Liver (tissue), 9 donors: ENCODE data around the gene DNAJC15. TPM values are rescaled to one million over a fixed set of nuclear protein-coding genes. Genes with fewer than 3 reads are reported as not detected.

ENCODE experiments used
- DNase-seq: peaks from one replicate; pipeline ENCODE4 v3.0.0-alpha.2; 2017; ENCODE audit warnings: low spot score
- H3K27ac ChIP-seq, 2 donors: one replicate each; pipeline ENCODE4 v1.7.0; 2013; ENCODE audit warnings: inconsistent platforms in 2 of 2, low read length in 2 of 2, control low read depth in 1 of 2, low read depth in 1 of 2, mild to moderate bottlenecking in 1 of 2
- H3K27me3 ChIP-seq, 4 donors: one replicate each; pipeline versions ENCODE4 v1.6.1 to v1.7.0; 2013; ENCODE audit warnings: low read length in 3 of 4, inconsistent platforms in 1 of 4, mild to moderate bottlenecking in 1 of 4, moderate library complexity in 1 of 4; ENCODE audit not compliant: control insufficient read depth in 4 of 4, insufficient read depth in 4 of 4
- H3K36me3 ChIP-seq, 4 donors: one replicate each; pipeline versions ENCODE4 v1.6.1 to v1.7.0; 2013; ENCODE audit warnings: low read length in 3 of 4, mild to moderate bottlenecking in 3 of 4, low read depth in 1 of 4, moderate library complexity in 1 of 4; ENCODE audit not compliant: control insufficient read depth in 4 of 4, insufficient read depth in 3 of 4
- H3K4me1 ChIP-seq, 4 donors: one replicate each; pipeline versions ENCODE4 v1.6.1 to v1.7.0; 2013; ENCODE audit warnings: low read length in 3 of 4, mild to moderate bottlenecking in 3 of 4, moderate library complexity in 1 of 4; ENCODE audit not compliant: control insufficient read depth in 4 of 4, insufficient read depth in 4 of 4
- H3K4me3 ChIP-seq, 3 donors: one replicate each; pipeline versions ENCODE4 v1.6.1 to v1.7.0; 2013; ENCODE audit warnings: low read length in 3 of 3, control low read depth in 1 of 3, low read depth in 1 of 3, mild to moderate bottlenecking in 1 of 3
- H3K9ac ChIP-seq, 2 donors: one replicate each; pipeline ENCODE4 v1.7.0; 2013; ENCODE audit warnings: low read length in 2 of 2, mild to moderate bottlenecking in 2 of 2, moderate library complexity in 2 of 2, control low read depth in 1 of 2, low read depth in 1 of 2
- H3K9me3 ChIP-seq, 4 donors: one replicate each; pipeline versions ENCODE4 v1.6.1 to v1.7.0; 2013; ENCODE audit warnings: low read length in 3 of 4; ENCODE audit not compliant: control insufficient read depth in 4 of 4
- EGR1 ChIP-seq, 2 donors: IDR thresholded peaks; 2 replicates each; pipeline ENCODE4 v1.6.1; 2016 to 2018; ENCODE audit warnings: antibody characterized with exemption in 2 of 2, low read depth in 2 of 2
- FOXA1 ChIP-seq: IDR thresholded peaks from 2 replicates; pipeline ENCODE4 v1.6.1; 2016; ENCODE audit warnings: antibody characterized with exemption
- FOXA2 ChIP-seq: IDR thresholded peaks from 2 replicates; pipeline ENCODE4 v1.6.1; 2016; ENCODE audit warnings: antibody characterized with exemption
- GABPA ChIP-seq, 2 donors: IDR thresholded peaks in 1 of 2; conservative IDR thresholded peaks in 1 of 2; 2 replicates each; pipeline ENCODE4 v1.6.1; 2016; ENCODE audit warnings: antibody characterized with exemption in 2 of 2, mild to moderate bottlenecking in 1 of 2, moderate library complexity in 1 of 2
- HNF4A ChIP-seq, 2 donors: conservative IDR thresholded peaks; 2 replicates each; pipeline ENCODE4 v1.6.1; 2016; ENCODE audit warnings: antibody characterized with exemption in 2 of 2, mild to moderate bottlenecking in 2 of 2
- HNF4G ChIP-seq: IDR thresholded peaks from 2 replicates; pipeline ENCODE4 v1.6.1; 2016; ENCODE audit warnings: antibody characterized with exemption
- JUND ChIP-seq, 2 donors: IDR thresholded peaks; 2 replicates each; pipeline ENCODE4 v1.6.1; 2016; ENCODE audit warnings: antibody characterized with exemption in 2 of 2
- NR2F2 ChIP-seq: IDR thresholded peaks from 2 replicates; pipeline ENCODE4 v1.6.1; 2016; ENCODE audit warnings: antibody characterized with exemption
- RAD21 ChIP-seq, 2 donors: IDR thresholded peaks; 2 replicates each; pipeline ENCODE4 v1.6.1; 2016; ENCODE audit warnings: antibody characterized with exemption in 2 of 2, mild to moderate bottlenecking in 2 of 2
- RXRA ChIP-seq, 2 donors: IDR thresholded peaks; 2 replicates each; pipeline ENCODE4 v1.6.1; 2017 to 2018; ENCODE audit warnings: antibody characterized with exemption in 2 of 2, mild to moderate bottlenecking in 1 of 2
- SP1 ChIP-seq: IDR thresholded peaks from 2 replicates; pipeline ENCODE4 v1.6.1; 2018; ENCODE audit warnings: antibody characterized with exemption, mild to moderate bottlenecking
- TAF1 ChIP-seq: conservative IDR thresholded peaks from 2 replicates; pipeline ENCODE4 v1.6.1; 2016; ENCODE audit warnings: antibody characterized with exemption, mild to moderate bottlenecking
- YY1 ChIP-seq: IDR thresholded peaks from 2 replicates; pipeline ENCODE4 v1.6.1; 2016; ENCODE audit warnings: antibody characterized with exemption, mild to moderate bottlenecking
- WGBS: extraction: QIAGEN DNeasy Blood & Tissue Kit; methylation state at CpG from one replicate; pipeline ENCODE4 v1.1.7; 2013; 5-methylcytosine and 5-hydroxymethylcytosine counted together
- polyA plus RNA-seq, 2 donors: library from polyadenylated mRNA; stranded (reverse) in 1 of 2; unstranded in 1 of 2; fragments of 200-250 nt in 1 of 2; fragments of >200 nt in 1 of 2; fragmentation: Nextera tagmentation in 1 of 2; extraction: Ambion mirVana in 1 of 2; gene quantifications; one replicate each; pipeline versions ENCODE4 v1.2.1 to v1.2.3, GENCODE V29; 2013 to 2015
- total RNA-seq, 2 donors: library from RNA; depleted of rRNA; stranded (reverse); fragments of >200 nt; gene quantifications; one replicate each; pipeline ENCODE4 v1.2.3, GENCODE V29; 2014
- TF ChIP-seq, protein P1 (sequence below): fragments of 150-350 bp; IDR thresholded peaks from 2 replicates; pipeline ENCODE4 v1.5.1; 2017; ENCODE audit warnings: improper control_type of control experiment, low read depth, low read length; ENCODE audit not compliant: missing input control
- TF ChIP-seq, protein P2 (sequence below): IDR thresholded peaks from 2 replicates; pipeline ENCODE4 v1.6.1; 2016; ENCODE audit warnings: antibody characterized with exemption
- TF ChIP-seq, protein P3 (sequence below): IDR thresholded peaks from 2 replicates; pipeline ENCODE4 v1.6.1; 2016; ENCODE audit warnings: antibody characterized with exemption
- TF ChIP-seq, protein P4 (sequence below): IDR thresholded peaks from 2 replicates; pipeline ENCODE4 v1.6.1; 2016; ENCODE audit warnings: antibody characterized with exemption, mild to moderate bottlenecking
- donor health status: healthy.
- donor health status: healthy.
- donor health status: healthy.
- donor health status: healthy.
- donor health status: healthy.

DNAJC15 gene
- total and polyA plus RNA-seq, 4 donors = 5.8 to 55.4 (median 14.0) TPM

DNA sequence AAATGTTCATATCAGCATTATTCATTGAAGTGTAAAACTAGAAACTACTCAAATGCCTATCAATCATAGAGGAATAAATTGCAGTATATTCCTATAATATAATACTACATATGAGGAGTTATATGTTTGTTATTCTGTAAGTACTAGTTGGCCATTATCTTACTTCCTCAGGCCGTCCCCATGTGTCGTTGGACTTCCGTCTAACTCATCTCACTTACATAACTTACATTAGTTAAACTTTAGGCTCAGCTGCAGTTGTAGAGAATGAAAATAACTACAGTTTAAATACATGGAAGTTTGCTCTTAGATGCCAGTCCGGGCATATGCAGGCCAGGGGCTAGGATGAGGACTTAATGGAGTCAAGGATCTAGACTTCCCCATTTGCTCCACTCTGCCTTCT, 22.7 kb upstream of the DNAJC15 start:
- H3K9ac ChIP-seq = no peak overlapping the region
- no peaks in the 10 kb centered on the region for H3K4me1 ChIP-seq
- H3K4me3 ChIP-seq = no peak overlapping the region
- no peaks in the 10 kb centered on the region for H3K9me3 ChIP-seq
- no peak for DNase-seq
- no peak overlapping the region for H3K27ac ChIP-seq
- no peaks in the 10 kb centered on the region for H3K27me3 ChIP-seq
- no peak for TF ChIP-seq YY1
- TF ChIP-seq SP1 = no peak
- no peak for TF ChIP-seq HNF4G
- TF ChIP-seq EGR1 (IDR thresholded peaks at IDR 0.05; ENCODE audit: low read depth in 2 of 2) = no peak
- no peak for TF ChIP-seq GABPA (IDR thresholded peaks at IDR 0.05 in 1 of 2, conservative IDR thresholded peaks at IDR 0.05 in 1 of 2)
- TF ChIP-seq NR2F2 = no peak
- TF ChIP-seq TAF1 = no peak
- TF ChIP-seq FOXA1 = no peak
- TF ChIP-seq, protein P1, sequence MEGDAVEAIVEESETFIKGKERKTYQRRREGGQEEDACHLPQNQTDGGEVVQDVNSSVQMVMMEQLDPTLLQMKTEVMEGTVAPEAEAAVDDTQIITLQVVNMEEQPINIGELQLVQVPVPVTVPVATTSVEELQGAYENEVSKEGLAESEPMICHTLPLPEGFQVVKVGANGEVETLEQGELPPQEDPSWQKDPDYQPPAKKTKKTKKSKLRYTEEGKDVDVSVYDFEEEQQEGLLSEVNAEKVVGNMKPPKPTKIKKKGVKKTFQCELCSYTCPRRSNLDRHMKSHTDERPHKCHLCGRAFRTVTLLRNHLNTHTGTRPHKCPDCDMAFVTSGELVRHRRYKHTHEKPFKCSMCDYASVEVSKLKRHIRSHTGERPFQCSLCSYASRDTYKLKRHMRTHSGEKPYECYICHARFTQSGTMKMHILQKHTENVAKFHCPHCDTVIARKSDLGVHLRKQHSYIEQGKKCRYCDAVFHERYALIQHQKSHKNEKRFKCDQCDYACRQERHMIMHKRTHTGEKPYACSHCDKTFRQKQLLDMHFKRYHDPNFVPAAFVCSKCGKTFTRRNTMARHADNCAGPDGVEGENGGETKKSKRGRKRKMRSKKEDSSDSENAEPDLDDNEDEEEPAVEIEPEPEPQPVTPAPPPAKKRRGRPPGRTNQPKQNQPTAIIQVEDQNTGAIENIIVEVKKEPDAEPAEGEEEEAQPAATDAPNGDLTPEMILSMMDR = no peak
- TF ChIP-seq, protein P2, sequence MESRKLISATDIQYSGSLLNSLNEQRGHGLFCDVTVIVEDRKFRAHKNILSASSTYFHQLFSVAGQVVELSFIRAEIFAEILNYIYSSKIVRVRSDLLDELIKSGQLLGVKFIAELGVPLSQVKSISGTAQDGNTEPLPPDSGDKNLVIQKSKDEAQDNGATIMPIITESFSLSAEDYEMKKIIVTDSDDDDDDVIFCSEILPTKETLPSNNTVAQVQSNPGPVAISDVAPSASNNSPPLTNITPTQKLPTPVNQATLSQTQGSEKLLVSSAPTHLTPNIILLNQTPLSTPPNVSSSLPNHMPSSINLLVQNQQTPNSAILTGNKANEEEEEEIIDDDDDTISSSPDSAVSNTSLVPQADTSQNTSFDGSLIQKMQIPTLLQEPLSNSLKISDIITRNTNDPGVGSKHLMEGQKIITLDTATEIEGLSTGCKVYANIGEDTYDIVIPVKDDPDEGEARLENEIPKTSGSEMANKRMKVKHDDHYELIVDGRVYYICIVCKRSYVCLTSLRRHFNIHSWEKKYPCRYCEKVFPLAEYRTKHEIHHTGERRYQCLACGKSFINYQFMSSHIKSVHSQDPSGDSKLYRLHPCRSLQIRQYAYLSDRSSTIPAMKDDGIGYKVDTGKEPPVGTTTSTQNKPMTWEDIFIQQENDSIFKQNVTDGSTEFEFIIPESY = no peak
- TF ChIP-seq, protein P3, sequence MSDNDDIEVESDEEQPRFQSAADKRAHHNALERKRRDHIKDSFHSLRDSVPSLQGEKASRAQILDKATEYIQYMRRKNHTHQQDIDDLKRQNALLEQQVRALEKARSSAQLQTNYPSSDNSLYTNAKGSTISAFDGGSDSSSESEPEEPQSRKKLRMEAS = no peak
- no peak for TF ChIP-seq RAD21 (IDR thresholded peaks at IDR 0.05)
- no peak for TF ChIP-seq FOXA2
- TF ChIP-seq, protein P4, sequence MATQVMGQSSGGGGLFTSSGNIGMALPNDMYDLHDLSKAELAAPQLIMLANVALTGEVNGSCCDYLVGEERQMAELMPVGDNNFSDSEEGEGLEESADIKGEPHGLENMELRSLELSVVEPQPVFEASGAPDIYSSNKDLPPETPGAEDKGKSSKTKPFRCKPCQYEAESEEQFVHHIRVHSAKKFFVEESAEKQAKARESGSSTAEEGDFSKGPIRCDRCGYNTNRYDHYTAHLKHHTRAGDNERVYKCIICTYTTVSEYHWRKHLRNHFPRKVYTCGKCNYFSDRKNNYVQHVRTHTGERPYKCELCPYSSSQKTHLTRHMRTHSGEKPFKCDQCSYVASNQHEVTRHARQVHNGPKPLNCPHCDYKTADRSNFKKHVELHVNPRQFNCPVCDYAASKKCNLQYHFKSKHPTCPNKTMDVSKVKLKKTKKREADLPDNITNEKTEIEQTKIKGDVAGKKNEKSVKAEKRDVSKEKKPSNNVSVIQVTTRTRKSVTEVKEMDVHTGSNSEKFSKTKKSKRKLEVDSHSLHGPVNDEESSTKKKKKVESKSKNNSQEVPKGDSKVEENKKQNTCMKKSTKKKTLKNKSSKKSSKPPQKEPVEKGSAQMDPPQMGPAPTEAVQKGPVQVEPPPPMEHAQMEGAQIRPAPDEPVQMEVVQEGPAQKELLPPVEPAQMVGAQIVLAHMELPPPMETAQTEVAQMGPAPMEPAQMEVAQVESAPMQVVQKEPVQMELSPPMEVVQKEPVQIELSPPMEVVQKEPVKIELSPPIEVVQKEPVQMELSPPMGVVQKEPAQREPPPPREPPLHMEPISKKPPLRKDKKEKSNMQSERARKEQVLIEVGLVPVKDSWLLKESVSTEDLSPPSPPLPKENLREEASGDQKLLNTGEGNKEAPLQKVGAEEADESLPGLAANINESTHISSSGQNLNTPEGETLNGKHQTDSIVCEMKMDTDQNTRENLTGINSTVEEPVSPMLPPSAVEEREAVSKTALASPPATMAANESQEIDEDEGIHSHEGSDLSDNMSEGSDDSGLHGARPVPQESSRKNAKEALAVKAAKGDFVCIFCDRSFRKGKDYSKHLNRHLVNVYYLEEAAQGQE = no peak
- no peak for TF ChIP-seq RXRA (IDR thresholded peaks at IDR 0.05)
- TF ChIP-seq HNF4A (conservative IDR thresholded peaks at IDR 0.05) = no peak
- no peak for TF ChIP-seq JUND (IDR thresholded peaks at IDR 0.05)
- WGBS = 60% methylated on average over 4 of the region's 4 CpGs
- no peaks in the 10 kb centered on the region for H3K36me3 ChIP-seq

DNA sequence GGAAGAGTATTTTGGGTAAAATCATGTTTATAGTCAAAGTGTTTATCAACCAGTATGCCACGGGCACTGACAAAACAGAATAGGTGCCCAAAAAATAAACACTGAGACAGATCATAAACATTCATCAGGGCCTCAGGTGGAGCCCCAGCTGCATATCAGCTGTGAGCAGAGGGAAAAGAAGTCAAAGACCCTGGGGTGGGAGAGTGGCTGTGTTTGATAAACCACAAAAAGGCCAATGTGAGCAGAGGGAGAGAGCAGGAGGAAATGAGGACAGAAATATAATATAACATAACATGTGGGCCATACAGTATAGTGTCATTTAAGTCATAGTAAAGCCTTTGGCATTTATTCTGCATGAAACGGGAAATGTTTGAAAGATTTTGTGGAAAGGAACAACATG, 21.4 kb upstream of the DNAJC15 start:
- no peaks in the 10 kb centered on the region for H3K4me1 ChIP-seq
- H3K27ac ChIP-seq = no peak overlapping the region
- no peaks in the 10 kb centered on the region for H3K9me3 ChIP-seq
- no peaks in the 10 kb centered on the region for H3K36me3 ChIP-seq
- WGBS = 92% methylated on average over 2 of the region's 2 CpGs
- H3K4me3 ChIP-seq = no peak overlapping the region
- H3K27me3 ChIP-seq = no peaks in the 10 kb centered on the region
- no peak overlapping the region for H3K9ac ChIP-seq
- DNase-seq = no peak
- TF ChIP-seq, protein P3 = no peak
- TF ChIP-seq RAD21 (IDR thresholded peaks at IDR 0.05) (no peak), RXRA (IDR thresholded peaks at IDR 0.05) (no peak), JUND (IDR thresholded peaks at IDR 0.05) (no peak), HNF4A (conservative IDR thresholded peaks at IDR 0.05) (no peak)
- TF ChIP-seq, protein P4 = no peak
- TF ChIP-seq, protein P2 = no peak
